GM21576 (cell line): ENCODE data around the gene FAM3C.

Experiments
- ATAC-seq: cut with Tn5 transposase; IDR thresholded peaks from one replicate; pipeline ENCODE4 v1.9.1; 2021; ENCODE audit warnings: mild to moderate bottlenecking, moderate library complexity; ENCODE audit not compliant: unreplicated experiment

The FAM3C gene

GRCh38 chr7:121411597-121411979, 15.5 kb upstream of the FAM3C start:
- ATAC-seq, result no peak

GRCh38 chr7:121410829-121411596, 14.9 kb upstream of the FAM3C start:
- ATAC-seq, result peak; percentile 77

GRCh38 chr7:121406944-121407343, 10.8 kb upstream of the FAM3C start:
- no peak for ATAC-seq

- no peak for ATAC-seq
Observed at GRCh38 chr7:121406461-121406860, 10.4 kb upstream of the FAM3C start.

- no peak for ATAC-seq
Observed at GRCh38 chr7:121404348-121404747, 8.2 kb upstream of the FAM3C start.

- ATAC-seq, result no peak
Observed at GRCh38 chr7:121402701-121403100, 6.6 kb upstream of the FAM3C start.

GRCh38 chr7:121401896-121402295, 5.8 kb upstream of the FAM3C start:
- ATAC-seq, result no peak

- ATAC-seq, result no peak
Observed at GRCh38 chr7:121398246-121398645, 2.1 kb upstream of the FAM3C start.

- no peak for ATAC-seq
Observed at GRCh38 chr7:121397822-121398221, 1.7 kb upstream of the FAM3C start.

- ATAC-seq, result no peak
Observed at GRCh38 chr7:121397361-121397760, 1.3 kb upstream of the FAM3C start.

- ATAC-seq, result peak; percentile 41
Observed at GRCh38 chr7:121395494-121395960, 581 bp downstream of the FAM3C start.

GRCh38 chr7:121394709-121395140, 1.4 kb downstream of the FAM3C start:
- ATAC-seq, result no peak

GRCh38 chr7:121393005-121393366, 3.1 kb downstream of the FAM3C start:
- no peak for ATAC-seq

- no peak for ATAC-seq
Observed at GRCh38 chr7:121392277-121393004, 3.7 kb downstream of the FAM3C start.

GRCh38 chr7:121391686-121392085, 4.4 kb downstream of the FAM3C start:
- no peak for ATAC-seq

- ATAC-seq, result no peak
Observed at GRCh38 chr7:121390617-121391016, 5.5 kb downstream of the FAM3C start.

GRCh38 chr7:121390109-121390508, 6.0 kb downstream of the FAM3C start:
- ATAC-seq, result no peak

- no peak for ATAC-seq
Observed at GRCh38 chr7:121388950-121389349, 7.2 kb downstream of the FAM3C start.

GRCh38 chr7:121385800-121386179, 10.3 kb downstream of the FAM3C start:
- peak; percentile 96 for ATAC-seq

GRCh38 chr7:121385056-121385799, 10.9 kb downstream of the FAM3C start:
- no peak for ATAC-seq

GRCh38 chr7:121384265-121384664, 11.8 kb downstream of the FAM3C start:
- no peak for ATAC-seq
